HepG2 (cell line): Measurements from ENCODE around the gene TTC5. TPM values are rescaled to one million over a fixed set of nuclear protein-coding genes. Genes with fewer than 3 reads are reported as not detected.

ENCODE experiments used
- DNMT3B ChIP-seq: conservative IDR thresholded peaks from 2 replicates; pipeline ENCODE4 v1.6.1; 2016; ENCODE audit warnings: missing biosample characterization, control low read depth
- DR1 ChIP-seq: sonication (generic); formaldehyde crosslinking; IDR thresholded peaks from 2 replicates; pipeline ENCODE4 v1.8.0; 2021; ENCODE audit warnings: mild to moderate bottlenecking, missing genetic modification reagents, inconsistent platforms
- FIP1L1 ChIP-seq: fragments of 200-400 bp; formaldehyde crosslinking; IDR thresholded peaks from 2 replicates; pipeline ENCODE4 v1.6.1; 2018; ENCODE audit warnings: low read depth, mild to moderate bottlenecking, low read length, moderate library complexity, borderline replicate concordance; ENCODE audit not compliant: insufficient read depth
- KMT2B ChIP-seq: IDR thresholded peaks from 2 replicates; pipeline ENCODE4 v1.6.1; 2016; ENCODE audit warnings: missing genetic modification reagents, missing compliant biosample characterization
- MAZ ChIP-seq, 2 experiments: sonication (generic) in 1 of 2; formaldehyde crosslinking in 1 of 2; IDR thresholded peaks; 2 replicates each; pipeline versions ENCODE4 v1.5.0 to v1.6.1; 2012 to 2020; ENCODE audit warnings: low read depth in 2 of 2, mild to moderate bottlenecking in 2 of 2, borderline replicate concordance in 1 of 2, improper control_type of control experiment in 1 of 2, low read length in 1 of 2, missing genetic modification reagents in 1 of 2, moderate library complexity in 1 of 2
- MBNL3 ChIP-seq: fragments of 250-450 bp; sonication (Bioruptor Pico); conservative IDR thresholded peaks from 2 replicates; pipeline ENCODE4 v1.8.0; 2022; ENCODE audit warnings: mild to moderate bottlenecking, inconsistent platforms
- MYC ChIP-seq: sonication (generic); formaldehyde crosslinking; IDR thresholded peaks from 2 replicates; pipeline ENCODE4 v1.9.0; 2021; ENCODE audit warnings: missing genetic modification reagents, borderline replicate concordance
- MZF1 ChIP-seq: sonication (generic); formaldehyde crosslinking; IDR thresholded peaks from 2 replicates; pipeline ENCODE4 v1.8.1; 2023; ENCODE audit warnings: mild to moderate bottlenecking, missing genetic modification reagents, borderline replicate concordance
- NFE2L2 ChIP-seq: fragments of 150-350 bp; IDR thresholded peaks from 2 replicates; pipeline ENCODE4 v1.6.1; 2014; ENCODE audit warnings: low read length
- PHF5A ChIP-seq: IDR thresholded peaks from one replicate; pipeline ENCODE4 v1.6.1; 2018; ENCODE audit warnings: low read depth, missing genetic modification reagents; ENCODE audit not compliant: unreplicated experiment
- POGZ ChIP-seq: sonication (generic); formaldehyde crosslinking; IDR thresholded peaks from 2 replicates; pipeline ENCODE4 v1.4.0; 2020; ENCODE audit warnings: mild to moderate bottlenecking, missing genetic modification reagents
- SMAD3 ChIP-seq: sonication (generic); formaldehyde crosslinking; IDR thresholded peaks from 2 replicates; pipeline ENCODE4 v1.4.0; 2020; ENCODE audit warnings: missing genetic modification reagents
- STAT5B ChIP-seq: sonication (generic); formaldehyde crosslinking; IDR thresholded peaks from 2 replicates; pipeline ENCODE4 v1.4.0; 2020; ENCODE audit warnings: missing genetic modification reagents
- TAF1 ChIP-seq: sonication (generic); formaldehyde crosslinking; IDR thresholded peaks from 2 replicates; pipeline ENCODE4 v1.4.0; 2020; ENCODE audit warnings: missing genetic modification reagents
- TRAFD1 ChIP-seq: sonication (generic); formaldehyde crosslinking; IDR thresholded peaks from 2 replicates; pipeline ENCODE4 v1.5.1; 2020; ENCODE audit warnings: missing genetic modification reagents, mild to moderate bottlenecking, borderline replicate concordance
- U2AF1 ChIP-seq: fragments of 200-400 bp; formaldehyde crosslinking; optimal IDR thresholded peaks from 2 replicates; pipeline ENCODE3; 2017; ENCODE audit warnings: mild to moderate bottlenecking, low read depth, low read length
- ZBTB25 ChIP-seq: IDR thresholded peaks from 2 replicates; pipeline ENCODE4 v1.6.1; 2018; ENCODE audit warnings: missing genetic modification reagents
- ZNF282 ChIP-seq: fragments of 450-650 bp; IDR thresholded peaks from 2 replicates; pipeline ENCODE4 v1.6.1; 2018; ENCODE audit not compliant: partially characterized antibody
- ZNF430 ChIP-seq: sonication (generic); formaldehyde crosslinking; IDR thresholded peaks from 2 replicates; pipeline ENCODE4 v1.9.0; 2021; ENCODE audit warnings: mild to moderate bottlenecking, missing genetic modification reagents
- polyA plus RNA-seq, 8 experiments: library from polyadenylated mRNA; depleted of rRNA in 3 of 8; stranded (reverse) in 7 of 8; unstranded in 1 of 8; fragments of >200 nt; fragmentation: Illumina TruSeq in 4 of 8; extraction: Trizol in 4 of 8; gene quantifications; 2 replicates each; pipeline versions ENCODE4 v1.2.1 to v1.2.3, GENCODE V29; 2011 to 2016; ENCODE audit warnings: low read depth in 4 of 8, missing spikeins in 1 of 8, mixed read lengths in 1 of 8; ENCODE audit not compliant: insufficient read depth in 1 of 8
- total RNA-seq, 5 experiments: library from RNA; depleted of rRNA; stranded (reverse); fragments of >200 nt; fragmentation: Illumina TruSeq; extraction: Trizol; gene quantifications; 2 replicates each; pipeline ENCODE4 v1.2.3, GENCODE V29; 2016; ENCODE audit warnings: low read depth in 1 of 5
- TF ChIP-seq, protein P1 (sequence below): sonication (generic); formaldehyde crosslinking; IDR thresholded peaks from 2 replicates; pipeline ENCODE4 v1.5.0; 2020; ENCODE audit warnings: mild to moderate bottlenecking, missing genetic modification reagents

TTC5 gene
- total and polyA plus RNA-seq, 2 of the 13 experiments (the other 11 are each of a cell fraction or from before 2014, with no cell fraction given), result 8.7 to 28.5 TPM

GRCh38 chr14:20305265-20306078, at the start of gene TTC5 (continued):
- TF ChIP-seq, protein P1, sequence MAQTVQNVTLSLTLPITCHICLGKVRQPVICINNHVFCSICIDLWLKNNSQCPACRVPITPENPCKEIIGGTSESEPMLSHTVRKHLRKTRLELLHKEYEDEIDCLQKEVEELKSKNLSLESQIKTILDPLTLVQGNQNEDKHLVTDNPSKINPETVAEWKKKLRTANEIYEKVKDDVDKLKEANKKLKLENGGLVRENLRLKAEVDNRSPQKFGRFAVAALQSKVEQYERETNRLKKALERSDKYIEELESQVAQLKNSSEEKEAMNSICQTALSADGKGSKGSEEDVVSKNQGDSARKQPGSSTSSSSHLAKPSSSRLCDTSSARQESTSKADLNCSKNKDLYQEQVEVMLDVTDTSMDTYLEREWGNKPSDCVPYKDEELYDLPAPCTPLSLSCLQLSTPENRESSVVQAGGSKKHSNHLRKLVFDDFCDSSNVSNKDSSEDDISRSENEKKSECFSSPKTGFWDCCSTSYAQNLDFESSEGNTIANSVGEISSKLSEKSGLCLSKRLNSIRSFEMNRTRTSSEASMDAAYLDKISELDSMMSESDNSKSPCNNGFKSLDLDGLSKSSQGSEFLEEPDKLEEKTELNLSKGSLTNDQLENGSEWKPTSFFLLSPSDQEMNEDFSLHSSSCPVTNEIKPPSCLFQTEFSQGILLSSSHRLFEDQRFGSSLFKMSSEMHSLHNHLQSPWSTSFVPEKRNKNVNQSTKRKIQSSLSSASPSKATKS (CRISPR knock-in tag), result no peak
- TF ChIP-seq ZBTB25 (0 out of 2 replicates have a peak, but pooled peaks have one; percentile 26), NFE2L2 (no peak), MZF1 (CRISPR knock-in tag) (no peak), TRAFD1 (no peak; the same call in 1 of the 2 replicates), DNMT3B (CRISPR knock-in tag) (0 out of 2 replicates have a peak, but pooled peaks have one; percentile 62), ZNF430 (CRISPR knock-in tag) (peak; percentile 52; the same call in 1 of the 2 replicates), MYC (no peak; the same call in 1 of the 2 replicates), POGZ (peak; percentile 98), U2AF1 (peak; percentile 95), KMT2B (peak; percentile 98), SMAD3 (CRISPR knock-in tag) (peak; percentile 55; the same call in 1 of the 2 replicates), MAZ (IDR thresholded peaks at IDR 0.05; ENCODE audit: borderline replicate concordance, low read depth, low read length) (peak; percentile 29; the same call in 1 of the 2 replicates), MAZ (CRISPR knock-in tag; IDR thresholded peaks at IDR 0.05; ENCODE audit: low read depth) (no peak), MBNL3 (CRISPR knock-in tag) (no peak), DR1 (CRISPR knock-in tag) (no peak), PHF5A (CRISPR knock-in tag) (no peak), FIP1L1 (no peak), TAF1 (CRISPR knock-in tag) (peak; percentile 57), STAT5B (CRISPR knock-in tag) (no peak), ZNF282 (no peak)
